HG02981 (cell line): Measurements from ENCODE around the gene PRR3.

Experiments used
- ATAC-seq: cut with Tn5 transposase; IDR thresholded peaks from one replicate; pipeline ENCODE4 v1.9.1; 2021; ENCODE audit warnings: mild to moderate bottlenecking, moderate library complexity; ENCODE audit not compliant: unreplicated experiment

The PRR3 gene

DNA sequence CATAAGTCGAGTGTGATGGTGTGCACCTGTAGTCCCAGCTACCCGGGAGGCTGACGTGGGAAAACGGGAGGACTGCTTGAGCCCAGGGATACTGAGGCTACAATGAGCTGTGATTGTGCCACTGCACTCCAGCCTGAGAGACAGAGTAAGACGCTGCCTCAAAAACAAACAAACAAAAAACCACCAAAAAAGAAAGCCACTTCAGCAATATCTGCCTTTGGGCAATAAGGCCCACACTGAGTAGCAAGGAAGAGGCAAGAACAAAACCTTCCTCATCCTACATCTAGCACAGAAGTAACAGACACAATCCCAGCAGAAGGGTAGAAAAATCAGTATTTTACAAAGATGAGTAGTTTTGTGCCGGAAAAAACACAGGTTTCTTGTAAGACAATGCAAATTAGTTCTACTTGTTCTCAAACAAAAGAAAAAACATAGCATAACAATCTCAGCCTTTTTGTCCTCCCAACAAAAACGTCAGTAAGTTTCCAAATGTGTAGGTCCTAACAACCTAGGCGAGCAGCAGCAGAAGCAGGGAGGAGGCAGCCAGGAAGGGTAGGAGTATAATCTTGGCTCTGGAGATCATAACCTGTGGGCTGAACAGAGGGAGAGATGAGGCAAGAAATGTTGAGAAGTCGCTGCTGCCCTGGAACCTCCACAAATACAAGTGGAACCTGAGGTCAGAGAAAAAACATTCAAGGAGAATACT, 54.2 kb downstream of the PRR3 start:
- ATAC-seq = no peak

DNA sequence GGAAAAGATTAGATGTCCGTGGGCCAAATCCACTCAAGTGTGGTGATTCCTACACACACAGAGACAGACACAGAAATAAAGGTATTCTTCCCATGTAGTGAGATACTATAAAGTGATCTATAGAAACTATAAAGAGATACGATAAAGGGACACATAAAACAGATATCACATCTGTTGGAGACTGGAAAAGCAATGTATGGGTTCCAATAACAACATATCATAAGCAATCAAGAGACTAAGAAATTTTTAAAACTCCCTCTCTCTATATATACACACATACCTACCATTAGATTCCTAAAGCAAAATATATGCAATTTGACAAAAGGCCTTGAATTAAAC, 54.7 kb downstream of the PRR3 start:
- no peak for ATAC-seq

DNA sequence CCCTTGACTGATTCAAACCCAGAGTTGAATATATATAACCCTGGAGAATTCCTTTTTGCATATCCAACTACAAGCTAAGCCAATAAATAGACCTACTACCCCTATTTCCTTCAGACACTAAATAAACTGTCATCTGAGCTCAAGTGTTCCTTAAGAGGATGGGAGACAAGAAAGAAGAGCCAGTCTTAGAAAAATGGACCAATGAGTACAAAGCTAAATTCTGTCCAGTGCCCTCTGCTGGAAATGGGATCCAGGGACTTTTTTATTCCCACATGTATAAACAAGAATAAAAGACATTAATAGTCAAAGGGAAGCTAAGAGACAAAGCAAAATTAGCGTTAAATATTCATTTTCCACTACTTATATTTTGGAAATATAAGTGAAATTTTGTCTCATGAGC, 55.1 kb downstream of the PRR3 start:
- ATAC-seq = no peak

DNA sequence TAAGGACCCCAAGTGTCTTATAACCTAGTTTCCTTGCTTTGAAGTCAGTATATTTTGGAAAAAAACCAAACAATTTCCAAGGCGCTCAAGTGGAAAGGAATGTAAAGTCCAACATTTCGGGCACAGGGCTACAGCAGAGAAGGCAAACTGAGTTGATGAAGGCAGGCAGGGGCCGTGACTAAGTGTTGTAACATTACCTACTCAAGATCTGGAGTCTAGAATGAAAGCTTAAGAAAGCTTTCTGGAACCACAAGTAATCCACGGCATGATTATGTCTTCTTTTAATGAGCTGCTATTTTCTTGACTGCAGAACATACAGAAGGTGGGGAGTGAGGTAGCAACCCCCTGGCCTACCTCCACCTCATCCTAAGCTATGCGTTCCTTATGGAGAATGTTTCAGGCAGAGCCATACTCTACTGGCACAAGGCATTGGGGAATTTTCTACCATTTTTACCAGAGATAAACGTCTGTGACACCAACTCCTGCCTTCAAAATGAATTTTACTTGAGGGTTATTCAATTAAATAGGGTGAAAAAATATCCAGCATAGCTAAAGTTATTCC, 55.7 kb downstream of the PRR3 start:
- ATAC-seq = no peak
